ENCODE results near the gene RPH3AL. TPM values are rescaled to one million over a fixed set of nuclear protein-coding genes. Genes with fewer than 3 reads are reported as not detected.
A peak's percentile ranks its signal among the peaks of the same experiment; 100 is the strongest.

Gene RPH3AL
- total RNA-seq, 2 donors from 2014 or later: 2.6 to 6.8 TPM

GRCh38 chr17:258906-259305 is 93.7 kb downstream of the RPH3AL start:
- no peaks in the 10 kb centered on the region for H3K36me3 Mint-ChIP-seq
- DNase-seq (ENCODE audit: low spot score): no peak
- H3K4me3 Mint-ChIP-seq: no peak overlapping the region
- H3K9me3 Mint-ChIP-seq: no peaks in the 10 kb centered on the region
- peaks cover 0 to 3% of the 10 kb centered on the region in 2 donors for H3K27me3 Mint-ChIP-seq
- ATAC-seq: no peak
- H3K4me1 Mint-ChIP-seq (ENCODE audit: low read depth in 2 of 2): peaks cover 0 to 10% of the 10 kb centered on the region in 2 donors
- no peak overlapping the region for H3K27ac Mint-ChIP-seq

GRCh38 chr17:258045-258734 is 94.4 kb downstream of the RPH3AL start:
- no peaks in the 10 kb centered on the region for H3K9me3 Mint-ChIP-seq
- H3K4me3 Mint-ChIP-seq: no peak overlapping the region
- H3K27ac Mint-ChIP-seq: no peak overlapping the region
- no peaks in the 10 kb centered on the region for H3K36me3 Mint-ChIP-seq
- DNase-seq (ENCODE audit: low spot score) (no peak), ATAC-seq (peak in 1 of 2 donors; percentile 43)
- H3K27me3 Mint-ChIP-seq: peaks cover 0 to 3% of the 10 kb centered on the region in 2 donors
- H3K4me1 Mint-ChIP-seq (ENCODE audit: low read depth in 2 of 2): peaks cover 0 to 10% of the 10 kb centered on the region in 2 donors

DNA sequence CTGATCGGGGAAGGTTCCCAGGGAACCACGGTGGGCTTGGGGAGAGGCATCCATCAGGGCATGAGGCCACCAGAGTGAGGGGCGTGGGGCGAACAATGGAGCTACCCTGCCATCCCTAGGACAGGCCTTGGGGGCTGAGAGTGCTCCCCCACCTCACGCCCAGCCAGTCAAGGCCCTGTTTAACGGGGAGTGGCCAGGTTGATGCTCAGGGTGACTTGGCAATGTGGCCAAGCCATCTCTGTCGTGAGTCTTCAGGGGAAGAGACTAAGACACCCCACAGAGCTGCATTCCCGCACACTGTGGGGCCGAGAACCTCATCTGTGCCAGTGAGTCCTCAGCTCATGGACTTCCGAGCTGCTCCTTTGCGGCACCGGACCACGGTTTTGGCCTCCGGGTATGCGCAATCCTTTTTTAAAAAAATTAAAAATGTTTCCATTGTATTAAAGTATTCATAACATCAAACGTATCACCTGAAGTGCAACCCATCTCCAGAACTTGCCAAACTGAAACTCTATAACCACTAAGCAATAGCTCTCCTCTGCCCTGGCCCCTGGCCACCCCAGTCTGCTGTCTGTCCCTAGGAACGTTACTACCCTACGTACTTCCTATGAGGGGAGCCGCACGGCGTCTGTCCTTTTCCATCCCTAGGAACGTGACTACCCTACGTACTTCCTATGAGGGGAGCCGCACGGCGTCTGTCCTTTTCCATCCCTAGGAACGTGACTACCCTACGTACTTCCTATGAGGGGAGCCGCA is 99.3 kb downstream of the RPH3AL start:
- Mint-ChIP-seq H3K4me1 (ENCODE audit: low read depth in 2 of 2) (peaks cover 0 to 4% of the 10 kb centered on the region in 2 donors), H3K36me3 (no peaks in the 10 kb centered on the region), H3K27ac (no peak overlapping the region), H3K27me3 (no peaks in the 10 kb centered on the region), H3K9me3 (no peaks in the 10 kb centered on the region), H3K4me3 (no peak overlapping the region)
- ATAC-seq (no peak), DNase-seq (ENCODE audit: low spot score) (no peak)

DNA sequence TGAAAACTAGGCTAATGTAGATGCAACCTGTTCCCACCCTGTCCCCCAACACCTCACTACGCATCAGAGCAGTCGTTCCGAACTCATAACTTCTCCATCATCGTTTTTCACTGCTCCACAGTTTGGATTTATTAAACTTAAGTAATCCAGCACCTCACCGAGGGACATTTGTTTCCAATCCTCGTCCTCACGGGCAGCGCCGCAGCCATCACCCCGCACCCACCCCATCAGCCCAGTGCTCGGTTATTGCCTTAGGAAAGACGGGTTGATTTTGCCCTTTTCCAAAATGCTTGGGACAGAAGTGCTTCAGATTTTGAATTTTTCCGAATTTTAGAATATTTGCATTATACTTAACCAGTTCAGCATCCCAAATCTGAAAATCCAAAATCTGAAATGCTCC is 100.2 kb downstream of the RPH3AL start:
- Mint-ChIP-seq H3K36me3 (no peaks in the 10 kb centered on the region), H3K9me3 (no peaks in the 10 kb centered on the region), H3K27me3 (no peaks in the 10 kb centered on the region), H3K4me1 (ENCODE audit: low read depth in 2 of 2) (peaks cover 0 to 4% of the 10 kb centered on the region in 2 donors), H3K4me3 (no peak overlapping the region), H3K27ac (no peak overlapping the region)
- DNase-seq (ENCODE audit: low spot score) (no peak), ATAC-seq (no peak)

GRCh38 chr17:251531-251930 is 101.1 kb downstream of the RPH3AL start:
- Mint-ChIP-seq H3K4me3 (no peak overlapping the region), H3K27ac (no peak overlapping the region), H3K4me1 (ENCODE audit: low read depth in 2 of 2) (peaks cover 0 to 4% of the 10 kb centered on the region in 2 donors), H3K9me3 (no peaks in the 10 kb centered on the region), H3K36me3 (no peaks in the 10 kb centered on the region), H3K27me3 (no peaks in the 10 kb centered on the region)
- DNase-seq (ENCODE audit: low spot score) (no peak), ATAC-seq (peak in 1 of 2 donors; percentile 20)

DNA sequence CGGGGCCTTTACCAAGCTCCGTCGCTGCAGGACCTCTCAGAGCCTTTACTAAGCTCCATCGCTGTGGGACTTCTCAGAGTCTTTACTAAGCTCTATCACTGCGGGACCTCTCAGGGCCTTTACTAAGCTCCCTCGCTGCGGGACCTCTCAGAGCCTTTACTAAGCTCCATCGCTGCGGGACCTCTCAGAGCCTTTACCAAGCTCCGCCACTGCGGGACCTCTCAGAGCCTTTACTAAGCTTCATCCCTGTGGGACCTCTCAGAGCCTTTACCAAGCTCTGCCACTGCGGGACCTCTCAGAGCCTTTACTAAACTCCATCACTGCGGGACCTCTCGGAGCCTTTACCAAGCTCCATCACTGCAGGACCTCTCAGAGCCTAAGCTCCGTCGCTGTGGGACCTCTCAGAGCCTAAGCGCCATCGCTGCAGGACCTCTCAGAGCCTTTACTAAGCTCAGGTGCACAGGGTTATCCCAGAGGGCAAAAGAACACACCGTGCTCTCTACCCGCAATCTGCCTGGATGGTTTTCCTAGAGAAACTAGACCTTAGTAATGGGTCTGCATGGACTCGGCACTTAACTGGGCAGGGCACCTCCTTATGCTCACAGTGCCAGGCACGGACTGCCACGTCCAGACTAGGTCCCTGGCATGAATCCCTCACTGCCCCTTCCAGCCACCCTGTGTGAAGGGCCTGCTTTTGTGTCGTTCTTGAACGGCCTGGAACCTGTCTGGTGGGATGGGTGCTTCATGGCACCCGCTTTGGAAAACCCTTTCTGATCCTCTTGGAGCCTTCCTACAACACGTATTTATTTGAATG is 101.9 kb downstream of the RPH3AL start:
- H3K9me3 Mint-ChIP-seq: no peaks in the 10 kb centered on the region
- no peak for DNase-seq (ENCODE audit: low spot score)

GRCh38 chr17:249236-249993 is 103.2 kb downstream of the RPH3AL start:
- Mint-ChIP-seq H3K4me1 (ENCODE audit: low read depth in 2 of 2) (peaks cover 5 to 10% of the 10 kb centered on the region in 2 donors), H3K9me3 (no peaks in the 10 kb centered on the region), H3K27ac (no peak overlapping the region), H3K27me3 (no peaks in the 10 kb centered on the region), H3K36me3 (no peaks in the 10 kb centered on the region), H3K4me3 (no peak overlapping the region)
- DNase-seq (ENCODE audit: low spot score) (no peak), ATAC-seq (no peak)

More for the DNA sequence above, 101.9 kb downstream of the RPH3AL start:
- H3K4me1 Mint-ChIP-seq (ENCODE audit: low read depth in 2 of 2): peaks cover 0 to 4% of the 10 kb centered on the region in 2 donors
- H3K36me3 Mint-ChIP-seq: no peaks in the 10 kb centered on the region
- no peak overlapping the region for H3K4me3 Mint-ChIP-seq
- no peaks in the 10 kb centered on the region for H3K27me3 Mint-ChIP-seq
- ATAC-seq: no peak
- no peak overlapping the region for H3K27ac Mint-ChIP-seq

DNA sequence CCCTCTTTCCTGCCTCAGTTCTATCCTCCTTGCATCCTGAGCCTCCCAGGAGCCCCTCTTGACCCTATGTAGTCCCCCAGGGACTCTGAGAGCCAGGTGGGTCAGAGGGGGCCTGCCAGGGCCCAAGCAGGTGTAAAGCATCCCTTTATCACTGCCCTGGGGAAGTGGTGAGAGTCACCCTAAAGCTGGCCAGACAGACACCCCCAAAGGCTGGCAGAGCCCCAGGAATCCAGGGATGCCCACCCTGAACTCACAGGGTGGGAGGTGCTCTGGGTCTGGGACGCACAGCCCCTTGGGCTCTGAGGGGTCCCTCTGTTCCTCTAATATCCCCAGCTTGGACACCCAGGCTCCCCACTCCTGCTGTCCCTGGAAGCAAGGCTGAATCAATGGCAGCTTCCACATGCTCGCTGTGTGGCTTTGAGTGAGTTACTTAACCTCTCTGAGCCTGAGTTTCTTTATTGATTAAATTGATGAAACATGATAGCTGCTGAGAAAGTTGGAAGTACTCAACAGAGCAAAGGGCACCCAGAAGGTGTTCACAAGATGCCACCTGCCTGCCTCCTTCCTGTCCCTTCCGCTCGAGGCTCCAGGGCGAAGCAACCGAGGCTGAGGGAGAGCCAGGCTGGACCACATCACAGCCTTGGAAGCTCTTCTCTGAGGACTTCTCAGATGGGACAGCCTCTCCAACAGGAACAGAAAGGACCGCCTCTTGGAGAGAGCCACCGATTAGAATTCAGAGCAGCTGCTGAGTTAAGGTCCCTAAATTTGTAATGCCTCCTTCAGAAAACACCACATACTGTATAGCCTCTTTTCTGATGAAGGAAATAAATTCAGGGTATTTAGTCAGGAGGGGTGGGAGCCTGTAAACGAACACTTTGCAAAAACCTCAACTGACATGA is 104.0 kb downstream of the RPH3AL start:
- H3K27me3 Mint-ChIP-seq: no peaks in the 10 kb centered on the region
- peak overlapping the region in 1 of 2 donors; percentile 49 for H3K27ac Mint-ChIP-seq
- no peak for ATAC-seq
- no peak overlapping the region for H3K4me3 Mint-ChIP-seq
- no peak for DNase-seq (ENCODE audit: low spot score)
- H3K9me3 Mint-ChIP-seq: no peaks in the 10 kb centered on the region
- H3K36me3 Mint-ChIP-seq: no peaks in the 10 kb centered on the region
- H3K4me1 Mint-ChIP-seq (ENCODE audit: low read depth in 2 of 2): peaks cover 5 to 10% of the 10 kb centered on the region in 2 donors

GRCh38 chr17:247767-248166 is 104.8 kb downstream of the RPH3AL start:
- Mint-ChIP-seq H3K9me3 (no peaks in the 10 kb centered on the region), H3K4me3 (no peak overlapping the region), H3K27me3 (no peaks in the 10 kb centered on the region), H3K4me1 (ENCODE audit: low read depth in 2 of 2) (peaks cover 5 to 10% of the 10 kb centered on the region in 2 donors), H3K27ac (peak overlapping the region in 1 of 2 donors; percentile 49), H3K36me3 (no peaks in the 10 kb centered on the region)
- ATAC-seq: no peak
- DNase-seq (ENCODE audit: low spot score): no peak

DNA sequence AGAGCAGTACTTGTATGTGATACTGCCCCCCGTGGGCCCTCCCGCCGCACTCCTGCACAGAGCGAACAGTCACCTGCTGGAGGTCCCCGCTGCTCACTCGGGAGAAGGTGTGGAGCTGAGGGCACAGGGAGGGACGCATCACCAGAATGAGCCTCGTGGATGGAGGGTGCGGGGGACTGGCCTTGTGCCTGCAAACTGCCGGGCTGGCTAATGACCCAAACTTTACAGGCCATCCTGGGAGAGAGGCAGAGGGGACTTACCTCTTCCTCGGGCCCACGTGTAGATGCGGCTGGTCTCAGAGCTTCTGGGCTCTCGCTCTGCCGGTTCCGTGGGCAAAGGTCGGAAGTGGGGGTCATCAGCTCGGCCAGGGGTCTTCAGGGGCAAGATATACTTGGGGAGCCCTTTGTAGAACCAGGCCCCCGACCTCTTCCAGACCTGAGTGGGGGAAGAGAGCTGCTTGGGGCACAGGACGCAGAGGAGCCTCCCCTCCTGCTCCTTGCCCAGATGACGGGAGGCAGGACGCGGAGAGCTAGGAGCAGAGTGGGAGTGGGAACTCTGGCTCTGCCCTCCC is 105.7 kb downstream of the RPH3AL start:
- no peak overlapping the region for H3K27ac Mint-ChIP-seq
- no peaks in the 10 kb centered on the region for H3K36me3 Mint-ChIP-seq
- no peaks in the 10 kb centered on the region for H3K27me3 Mint-ChIP-seq
- H3K4me1 Mint-ChIP-seq (ENCODE audit: low read depth in 2 of 2): peaks cover 5 to 10% of the 10 kb centered on the region in 2 donors
- no peak overlapping the region for H3K4me3 Mint-ChIP-seq
- no peaks in the 10 kb centered on the region for H3K9me3 Mint-ChIP-seq
- no peak for DNase-seq (ENCODE audit: low spot score)
- no peak for ATAC-seq

- no peaks in the 10 kb centered on the region for H3K9me3 Mint-ChIP-seq
- no peak overlapping the region for H3K27ac Mint-ChIP-seq
Observed at GRCh38 chr17:246226-246625, 106.4 kb downstream of the RPH3AL start.

DNA sequence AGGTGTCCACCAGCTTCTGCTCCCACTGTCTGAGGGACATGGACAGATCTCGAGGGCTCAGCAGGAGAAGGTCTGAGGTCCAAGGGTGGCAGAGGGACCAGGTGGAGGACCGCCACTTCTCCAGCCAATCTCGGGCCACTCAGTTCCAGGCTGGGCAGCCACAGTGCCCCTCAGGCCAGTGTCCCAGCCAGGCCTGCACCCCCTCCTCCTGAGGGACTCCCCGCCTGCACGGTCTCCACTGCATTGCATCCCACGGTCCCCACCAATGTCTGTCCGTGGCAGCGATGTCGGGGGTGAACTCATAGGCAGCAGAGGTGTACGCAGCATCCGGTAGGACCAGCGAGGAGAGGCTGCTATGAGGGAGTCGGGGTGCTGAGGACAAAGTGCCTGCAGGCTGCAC is 107.0 kb downstream of the RPH3AL start:
- DNase-seq (ENCODE audit: low spot score): peak; percentile 55
- Mint-ChIP-seq H3K27me3 (no peaks in the 10 kb centered on the region), H3K4me3 (no peak overlapping the region), H3K36me3 (no peaks in the 10 kb centered on the region), H3K9me3 (no peaks in the 10 kb centered on the region), H3K4me1 (ENCODE audit: low read depth in 2 of 2) (peaks cover 5 to 10% of the 10 kb centered on the region in 2 donors), H3K27ac (no peak overlapping the region)
- no peak for ATAC-seq

More at GRCh38 chr17:246226-246625, 106.4 kb downstream of the RPH3AL start:
- ATAC-seq: no peak
- no peaks in the 10 kb centered on the region for H3K36me3 Mint-ChIP-seq
- H3K4me3 Mint-ChIP-seq: no peak overlapping the region
- peak; percentile 23 for DNase-seq (ENCODE audit: low spot score)
- H3K27me3 Mint-ChIP-seq: no peaks in the 10 kb centered on the region
- peaks cover 5 to 10% of the 10 kb centered on the region in 2 donors for H3K4me1 Mint-ChIP-seq (ENCODE audit: low read depth in 2 of 2)

Measured in natural killer cell treated with Interleukin-12 subunit alpha and Interleukin-12 subunit beta and Interleukin-15 and Interleukin-18, amount 100 ng/mL, for 72 hours (primary cell).